ENCODE measurements around the gene ELMO1. TPM values are rescaled to one million over a fixed set of nuclear protein-coding genes. Genes with fewer than 3 reads are reported as not detected.

Gene ELMO1
- total RNA-seq, 1 experiment from 2014 or later, result not detected

DNA sequence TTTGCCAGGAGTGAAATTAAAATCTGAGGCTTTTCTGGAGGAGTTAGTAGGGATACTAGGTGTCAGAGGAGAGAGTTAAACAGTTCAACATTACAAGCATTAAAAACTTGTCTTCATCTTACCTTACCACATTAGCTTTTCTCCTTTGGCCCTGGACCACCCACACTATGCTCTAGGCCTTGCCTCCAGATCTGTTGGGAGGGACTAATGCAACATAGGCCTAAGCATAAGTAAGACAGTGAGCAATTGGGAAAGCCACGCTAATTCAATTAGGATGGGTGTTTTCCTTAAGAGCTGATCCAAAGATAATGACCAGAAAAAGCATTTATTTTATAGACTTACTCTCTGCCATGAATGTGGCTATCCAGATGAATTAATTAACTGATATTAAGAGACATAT is 158.9 kb downstream of the ELMO1 start:
- Histone ChIP-seq H3K4me3 (no peak overlapping the region), H3K9me3 (no peaks in the 10 kb centered on the region), H3K27me3 (no peaks in the 10 kb centered on the region), H3K36me3 (no peaks in the 10 kb centered on the region)
- DNase-seq, result no peak

DNA sequence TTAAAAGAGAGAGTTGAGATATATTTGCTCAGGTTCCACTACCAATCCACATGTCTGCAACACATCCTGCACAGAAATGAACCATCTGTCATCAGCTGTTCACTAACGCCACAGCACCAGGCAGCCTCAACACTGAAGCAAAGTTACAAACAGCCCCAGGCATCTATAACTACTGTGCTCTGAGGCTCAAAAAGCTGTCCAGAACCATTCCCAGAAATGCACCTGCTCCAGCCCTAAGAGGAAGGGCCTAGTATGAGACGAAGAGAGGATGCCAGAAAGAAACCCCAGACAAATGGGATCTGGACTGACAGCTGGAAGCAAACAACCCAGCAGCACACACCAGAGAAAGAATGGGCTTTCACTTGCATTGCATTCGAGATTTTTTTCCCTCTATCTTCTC is 159.3 kb downstream of the ELMO1 start:
- Histone ChIP-seq H3K36me3 (no peaks in the 10 kb centered on the region), H3K4me3 (no peak overlapping the region), H3K9me3 (no peaks in the 10 kb centered on the region), H3K27me3 (no peaks in the 10 kb centered on the region)
- DNase-seq, result no peak

DNA sequence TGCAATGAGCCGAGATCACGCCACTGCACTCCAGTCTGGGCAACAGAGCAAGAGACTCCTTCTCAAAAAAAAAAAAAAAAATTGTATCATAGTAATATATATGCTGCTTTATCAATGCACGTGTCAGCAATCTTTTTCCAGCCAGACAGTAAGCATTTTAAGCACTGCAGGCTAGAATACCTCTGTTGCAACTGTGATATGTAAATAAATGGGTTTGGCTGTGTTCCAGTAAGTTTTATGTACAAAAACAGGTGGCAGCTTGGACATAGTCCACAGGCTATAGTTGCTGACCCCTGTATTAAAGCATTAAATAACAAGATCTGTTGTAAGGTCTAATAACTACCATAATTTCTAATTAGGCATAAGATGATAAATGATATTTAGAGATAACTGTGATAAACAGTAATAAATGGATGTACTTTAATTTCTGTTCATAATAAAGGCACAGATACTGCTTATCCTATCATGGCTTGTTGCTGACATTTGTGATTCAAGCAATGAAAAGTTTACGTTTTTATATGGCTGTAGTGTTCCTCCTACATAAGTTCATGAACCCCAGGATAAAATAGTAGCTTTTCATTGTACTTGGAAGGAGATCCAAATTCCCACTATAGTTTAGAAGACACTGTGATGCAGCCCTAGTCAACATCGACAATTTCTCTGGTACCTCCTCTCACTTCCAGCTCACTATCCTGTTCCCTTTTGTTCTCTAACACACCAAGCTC is 161.4 kb downstream of the ELMO1 start:
- Histone ChIP-seq H3K36me3 (no peaks in the 10 kb centered on the region), H3K4me3 (no peak overlapping the region), H3K9me3 (no peaks in the 10 kb centered on the region), H3K27me3 (no peaks in the 10 kb centered on the region)
- no peak for DNase-seq

DNA sequence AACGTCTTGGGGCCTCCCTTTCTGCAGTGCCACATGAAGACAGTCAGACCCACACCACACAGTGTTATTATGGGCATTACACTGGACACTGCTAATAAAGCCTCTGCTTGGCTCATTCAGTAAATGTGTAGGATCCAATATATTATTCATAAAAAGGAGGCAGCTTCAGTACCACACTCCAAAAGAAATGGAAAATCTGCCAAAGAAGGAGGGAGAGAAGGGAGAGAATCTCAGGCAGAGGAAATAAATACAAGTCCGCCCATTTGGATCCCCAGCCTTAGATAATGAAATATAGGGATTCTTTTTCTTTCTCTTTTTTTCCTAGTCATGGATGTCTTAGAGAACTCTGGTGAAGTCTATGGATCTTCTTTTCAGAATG is 162.2 kb downstream of the ELMO1 start:
- Histone ChIP-seq H3K27me3 (no peaks in the 10 kb centered on the region), H3K9me3 (no peaks in the 10 kb centered on the region), H3K4me3 (no peak overlapping the region), H3K36me3 (no peaks in the 10 kb centered on the region)
- DNase-seq, result no peak

DNA sequence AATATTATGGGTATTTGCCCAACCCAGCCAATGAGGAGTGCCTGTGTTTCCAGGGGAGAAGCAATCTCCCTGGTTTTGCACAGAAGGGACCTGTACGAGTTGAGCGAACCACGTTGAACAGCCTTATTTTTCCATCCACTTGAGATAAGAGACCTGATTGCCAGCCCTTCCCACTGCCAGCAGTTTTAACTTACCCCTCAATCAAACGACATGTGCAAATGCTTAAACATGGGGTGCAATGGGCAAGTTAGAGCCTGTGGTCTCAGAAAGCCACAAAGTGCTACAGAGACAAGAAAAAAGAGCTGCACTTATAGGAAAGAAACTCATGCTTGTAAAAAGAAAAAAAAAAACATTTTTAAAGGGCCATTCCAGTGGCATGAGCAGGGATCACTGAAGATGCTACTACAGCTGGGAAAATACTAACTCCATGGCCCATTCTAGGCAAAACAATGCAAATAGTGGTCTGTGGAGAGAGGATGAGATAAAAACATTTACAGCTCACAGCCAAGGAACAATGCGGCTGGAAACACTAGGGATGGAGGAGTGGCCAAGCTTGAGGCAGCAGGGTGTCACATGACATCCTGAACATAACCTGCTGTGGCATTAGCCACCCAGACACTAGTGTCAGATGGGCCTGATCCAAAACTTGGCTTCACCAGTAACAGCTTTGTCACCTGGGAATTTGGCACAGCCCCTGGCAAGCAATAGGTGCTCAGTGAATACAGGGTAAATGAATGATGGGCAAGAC is 162.8 kb downstream of the ELMO1 start:
- H3K9me3 ChIP-seq, result no peaks in the 10 kb centered on the region
- DNase-seq, result no peak
- H3K27me3 ChIP-seq, result no peaks in the 10 kb centered on the region
- no peak overlapping the region for H3K4me3 ChIP-seq
- H3K36me3 ChIP-seq, result no peaks in the 10 kb centered on the region

DNA sequence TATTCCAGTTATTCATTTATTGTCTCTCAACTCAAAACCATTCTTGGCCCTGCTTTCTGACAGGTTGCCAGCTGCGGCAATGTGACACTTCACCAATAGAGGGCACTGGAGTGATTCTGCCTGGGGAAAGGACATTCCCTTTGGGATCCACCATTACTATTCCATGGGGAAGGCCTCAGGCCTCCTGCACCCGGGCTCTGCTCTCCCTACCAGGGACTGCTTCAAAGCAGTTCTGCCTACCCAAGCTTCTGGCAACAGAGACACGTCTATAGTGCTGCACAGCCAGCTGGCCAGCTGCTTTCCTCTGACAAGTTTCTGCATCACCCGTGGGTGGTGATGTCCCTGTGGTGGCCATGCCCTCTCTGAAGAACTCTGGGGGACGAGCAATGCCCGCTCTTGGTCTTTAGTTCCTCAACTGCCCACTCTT is 163.8 kb downstream of the ELMO1 start:
- peak; percentile 28 for DNase-seq
- H3K36me3 ChIP-seq, result no peaks in the 10 kb centered on the region
- no peaks in the 10 kb centered on the region for H3K27me3 ChIP-seq
- no peak overlapping the region for H3K4me3 ChIP-seq
- no peaks in the 10 kb centered on the region for H3K9me3 ChIP-seq

DNA sequence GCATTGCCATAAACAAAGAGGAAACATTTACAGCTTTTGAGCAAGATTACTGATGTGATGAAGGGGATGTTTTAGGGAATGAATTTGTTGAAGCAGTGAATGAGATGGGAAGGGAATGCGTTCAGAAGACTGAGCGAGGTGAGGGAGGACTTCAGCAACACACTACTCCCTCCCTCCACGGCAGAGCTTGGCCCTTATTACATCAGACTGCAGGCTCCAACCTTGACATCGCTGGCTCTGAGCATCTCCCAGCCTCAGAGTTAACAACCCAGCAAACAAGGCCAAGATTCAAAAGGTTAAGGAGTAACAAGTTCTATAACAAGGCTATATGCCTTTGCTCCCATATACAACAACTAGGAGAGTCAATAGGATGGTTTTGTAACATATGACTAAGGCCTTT is 164.4 kb downstream of the ELMO1 start:
- no peak for DNase-seq
- Histone ChIP-seq H3K4me3 (no peak overlapping the region), H3K36me3 (no peaks in the 10 kb centered on the region), H3K9me3 (no peaks in the 10 kb centered on the region), H3K27me3 (no peaks in the 10 kb centered on the region)

DNA sequence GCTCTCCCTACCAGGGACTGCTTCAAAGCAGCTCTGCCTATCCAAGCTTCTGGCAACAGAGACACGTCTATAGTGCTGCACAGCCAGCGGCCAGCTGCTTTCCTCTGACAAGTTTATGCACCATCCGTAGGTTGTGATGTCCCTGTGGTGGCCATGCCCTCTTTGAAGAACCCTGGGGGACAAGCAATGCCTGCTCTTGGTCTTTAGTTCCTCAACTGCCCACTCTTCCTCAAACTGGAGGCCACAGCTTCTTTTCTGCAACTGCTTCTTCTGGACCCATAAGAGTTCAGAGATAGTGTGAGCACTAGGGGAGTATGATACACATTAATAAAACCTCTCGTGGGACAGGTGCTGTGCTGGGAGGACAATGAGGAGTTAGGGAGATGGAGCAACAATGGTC is 164.9 kb downstream of the ELMO1 start:
- Histone ChIP-seq H3K36me3 (no peaks in the 10 kb centered on the region), H3K27me3 (no peaks in the 10 kb centered on the region), H3K9me3 (no peaks in the 10 kb centered on the region), H3K4me3 (no peak overlapping the region)
- DNase-seq, result no peak

DNA sequence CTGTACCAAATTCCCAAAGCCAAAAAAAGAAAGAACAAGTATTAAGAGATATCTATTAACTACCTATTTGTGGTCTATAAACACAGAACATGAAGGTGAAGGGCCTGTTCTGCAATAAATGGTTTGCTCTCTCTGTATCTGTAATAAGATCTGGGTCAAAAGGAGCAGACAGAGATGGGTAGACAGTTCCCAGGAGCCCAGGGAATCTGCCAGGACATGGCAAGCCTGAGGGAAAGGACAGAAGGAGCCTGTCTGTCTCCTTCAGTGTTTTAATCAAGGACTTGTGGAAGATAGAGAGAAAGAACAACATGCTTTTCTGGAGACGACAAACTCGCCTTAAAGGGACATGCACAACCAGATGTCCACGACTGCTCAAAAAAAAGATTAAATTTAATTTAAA is 165.7 kb downstream of the ELMO1 start:
- H3K36me3 ChIP-seq, result no peaks in the 10 kb centered on the region
- H3K4me3 ChIP-seq, result no peak overlapping the region
- DNase-seq, result no peak
- no peaks in the 10 kb centered on the region for H3K27me3 ChIP-seq
- no peaks in the 10 kb centered on the region for H3K9me3 ChIP-seq

DNA sequence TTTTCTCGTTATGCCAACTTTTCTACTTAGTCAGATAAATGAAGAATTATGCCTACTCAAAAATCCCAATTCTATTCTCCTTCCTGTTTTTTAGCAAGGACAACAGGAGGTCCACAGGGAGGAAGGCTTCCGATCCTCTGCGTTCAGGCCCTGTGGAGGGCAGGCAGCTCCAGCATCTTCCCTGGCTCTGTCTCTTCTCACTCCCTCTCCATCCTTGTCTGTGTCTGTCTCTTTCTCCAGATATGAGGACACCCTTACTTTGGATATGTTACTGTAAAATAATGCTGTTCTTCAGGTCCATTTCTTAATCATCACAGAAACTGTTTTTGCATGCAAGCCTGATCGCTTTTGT is 166.6 kb downstream of the ELMO1 start:
- Histone ChIP-seq H3K36me3 (no peaks in the 10 kb centered on the region), H3K9me3 (no peaks in the 10 kb centered on the region), H3K27me3 (no peaks in the 10 kb centered on the region), H3K4me3 (no peak overlapping the region)
- DNase-seq, result no peak

DNA sequence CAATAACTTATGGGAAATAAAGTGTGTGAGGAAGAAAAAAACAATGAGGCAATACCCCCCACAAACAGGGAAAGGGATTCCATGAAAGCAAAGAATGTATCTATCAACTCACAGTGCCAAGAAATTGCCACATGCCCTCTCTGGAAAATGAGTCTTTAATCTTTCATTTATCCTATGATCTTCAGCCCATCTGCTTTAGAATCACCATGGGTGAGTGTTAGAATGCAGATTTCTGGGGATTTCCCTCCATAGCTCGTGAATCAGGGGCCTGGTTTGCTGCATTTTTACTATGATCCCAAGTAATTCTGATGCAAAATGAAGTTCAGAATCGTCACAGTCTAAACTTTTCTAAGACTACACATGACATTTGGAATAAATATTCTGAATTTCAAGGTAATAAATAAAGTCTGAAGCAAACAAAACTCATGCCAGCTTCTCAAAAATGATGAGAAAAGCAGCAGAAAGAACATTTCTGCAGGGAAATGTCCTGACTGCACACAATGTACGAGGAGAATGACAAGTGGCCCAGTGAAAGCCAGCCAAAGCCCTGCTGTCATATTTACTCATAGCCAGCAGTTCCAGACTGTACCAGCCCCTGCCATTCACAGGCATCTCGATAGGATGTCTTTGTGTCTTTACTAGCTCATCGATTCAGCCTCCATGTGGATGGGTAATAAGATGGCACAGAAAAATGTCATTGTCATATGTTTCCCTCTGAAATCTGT is 167.1 kb downstream of the ELMO1 start:
- Histone ChIP-seq H3K27me3 (no peaks in the 10 kb centered on the region), H3K4me3 (no peak overlapping the region), H3K36me3 (no peaks in the 10 kb centered on the region), H3K9me3 (no peaks in the 10 kb centered on the region)
- no peak for DNase-seq

DNA sequence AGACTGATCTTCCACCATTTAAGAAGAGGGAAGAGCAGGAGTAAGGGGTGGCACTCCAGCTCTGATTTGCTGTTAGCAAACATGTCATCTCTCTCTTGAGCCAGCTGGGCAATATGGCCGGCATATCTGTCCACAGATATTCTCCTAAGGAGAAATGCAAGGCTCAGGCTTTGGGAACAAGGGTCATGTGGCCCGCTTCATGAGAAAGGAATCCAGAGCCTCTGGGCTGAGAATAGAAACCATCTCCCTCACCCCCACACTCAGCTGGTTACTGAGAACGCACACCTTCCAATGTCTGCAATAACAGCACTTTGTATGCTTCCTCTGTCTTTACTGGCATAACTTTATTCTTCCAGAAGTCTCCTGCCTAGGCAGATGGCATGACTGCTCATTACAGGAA is 171.2 kb downstream of the ELMO1 start:
- no peak for DNase-seq
- H3K27me3 ChIP-seq, result no peaks in the 10 kb centered on the region
- no peaks in the 10 kb centered on the region for H3K36me3 ChIP-seq
- H3K4me3 ChIP-seq, result no peak overlapping the region
- H3K9me3 ChIP-seq, result no peaks in the 10 kb centered on the region

DNA sequence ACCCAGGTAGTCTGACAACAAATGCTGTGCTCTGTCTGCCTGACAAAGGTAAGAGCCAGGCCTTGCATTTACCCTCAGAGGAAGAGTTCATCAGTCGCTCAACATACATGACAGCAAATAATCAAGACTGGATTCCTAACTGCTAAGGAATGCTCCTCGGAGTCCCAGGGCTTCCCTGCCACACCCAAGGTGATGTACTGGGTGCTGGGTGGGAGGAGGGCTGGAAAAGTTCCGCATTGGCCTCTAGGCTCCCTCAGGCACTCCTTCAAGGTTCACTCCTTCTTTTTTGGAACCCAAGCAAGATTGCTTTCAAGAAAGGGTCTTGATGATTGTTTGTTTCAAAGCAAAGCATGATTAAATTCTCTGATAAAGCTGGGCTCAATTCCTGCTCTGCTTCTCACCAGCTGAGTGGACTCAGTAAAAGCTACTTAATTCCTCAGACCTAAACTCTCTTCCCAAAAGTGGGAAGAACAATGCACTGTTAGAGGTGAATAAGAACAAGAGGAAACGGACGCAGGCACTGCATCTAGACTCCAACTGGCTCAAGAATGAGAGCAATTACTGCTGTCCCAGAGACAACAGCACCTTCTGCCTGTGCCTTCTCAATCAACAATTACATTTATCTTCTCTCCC is 173.5 kb downstream of the ELMO1 start:
- Histone ChIP-seq H3K4me3 (no peak overlapping the region), H3K27me3 (no peaks in the 10 kb centered on the region), H3K9me3 (no peaks in the 10 kb centered on the region), H3K36me3 (no peaks in the 10 kb centered on the region)
- DNase-seq, result no peak

DNA sequence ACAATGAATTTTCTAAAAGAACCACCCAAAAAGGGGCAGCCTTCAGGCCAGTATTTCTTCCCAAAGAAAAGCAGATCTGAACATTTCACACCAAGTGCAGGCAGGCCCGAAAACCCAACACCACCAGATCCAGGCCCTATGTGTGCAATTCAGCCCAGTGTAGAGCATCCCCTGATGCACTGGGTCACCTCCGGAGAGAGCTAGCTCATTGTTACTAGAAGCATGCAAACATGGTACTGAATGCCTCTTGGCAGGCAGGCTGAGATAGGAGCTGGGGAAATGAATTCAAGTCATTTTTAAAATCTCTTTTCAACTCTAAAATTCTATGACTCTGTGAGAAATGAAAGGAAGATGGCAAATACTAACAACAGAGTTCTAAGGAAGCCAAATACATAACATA is 174.8 kb downstream of the ELMO1 start:
- no peak overlapping the region for H3K4me3 ChIP-seq
- H3K36me3 ChIP-seq, result no peaks in the 10 kb centered on the region
- no peaks in the 10 kb centered on the region for H3K9me3 ChIP-seq
- no peak for DNase-seq
- H3K27me3 ChIP-seq, result no peaks in the 10 kb centered on the region

DNA sequence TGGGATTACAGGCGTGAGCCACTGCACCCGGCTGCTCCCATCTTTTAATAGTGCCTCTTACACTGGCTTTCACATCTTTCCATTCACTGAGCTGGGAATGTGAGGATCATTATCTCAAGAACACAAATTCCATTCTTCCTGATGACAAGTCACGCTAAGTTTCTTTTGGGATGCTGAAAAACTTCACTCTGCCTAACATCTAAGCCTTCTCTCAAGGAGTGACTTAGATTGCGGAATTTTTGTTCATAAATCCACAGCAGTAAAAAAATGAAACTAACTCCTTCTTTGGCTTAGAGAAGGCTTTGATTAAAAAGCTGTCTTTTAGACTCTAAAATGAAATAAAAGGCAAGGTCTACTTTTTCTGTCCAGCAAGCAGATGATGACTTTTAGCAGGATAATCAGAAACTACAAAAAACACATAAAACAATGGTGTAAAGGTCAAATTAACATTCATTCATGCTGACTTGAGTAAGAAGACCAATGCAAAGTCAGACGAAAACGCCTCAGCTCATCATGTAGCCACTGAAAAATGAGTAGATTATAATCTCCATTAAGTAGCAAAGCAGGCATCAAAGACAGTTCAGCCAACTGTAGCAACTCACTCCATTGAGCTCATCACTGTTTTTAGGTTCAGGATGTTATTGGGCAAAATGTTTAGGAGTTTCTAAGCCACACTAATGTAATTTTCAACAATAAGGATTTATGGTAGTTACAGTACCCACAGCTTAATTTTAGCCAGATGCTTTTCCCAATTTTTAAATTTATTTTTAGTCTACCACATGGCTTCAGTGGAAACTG is 178.8 kb downstream of the ELMO1 start:
- Histone ChIP-seq H3K9me3 (no peaks in the 10 kb centered on the region), H3K4me3 (no peak overlapping the region), H3K36me3 (no peaks in the 10 kb centered on the region), H3K27me3 (no peaks in the 10 kb centered on the region)
- DNase-seq, result no peak

DNA sequence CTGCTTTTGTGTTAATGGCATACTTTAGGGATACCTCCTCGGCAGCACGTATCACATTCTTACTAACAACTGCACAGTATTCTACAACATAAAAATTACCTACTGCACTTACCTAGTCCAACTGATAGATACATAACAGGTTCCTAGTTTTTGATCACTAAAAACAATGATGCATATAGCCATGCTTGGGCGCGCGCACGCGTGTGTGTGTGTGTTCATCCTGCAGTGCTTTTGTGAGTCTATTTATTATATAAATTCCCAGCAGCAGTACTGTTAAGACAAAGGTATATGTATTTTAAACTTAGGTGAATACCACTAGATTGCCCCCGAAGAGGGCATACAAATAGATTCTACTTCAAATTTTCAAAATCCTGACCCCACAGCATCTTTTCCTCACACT is 181.4 kb downstream of the ELMO1 start:
- Histone ChIP-seq H3K4me3 (no peak overlapping the region), H3K9me3 (no peaks in the 10 kb centered on the region), H3K36me3 (no peaks in the 10 kb centered on the region), H3K27me3 (no peaks in the 10 kb centered on the region)
- DNase-seq, result no peak

DNA sequence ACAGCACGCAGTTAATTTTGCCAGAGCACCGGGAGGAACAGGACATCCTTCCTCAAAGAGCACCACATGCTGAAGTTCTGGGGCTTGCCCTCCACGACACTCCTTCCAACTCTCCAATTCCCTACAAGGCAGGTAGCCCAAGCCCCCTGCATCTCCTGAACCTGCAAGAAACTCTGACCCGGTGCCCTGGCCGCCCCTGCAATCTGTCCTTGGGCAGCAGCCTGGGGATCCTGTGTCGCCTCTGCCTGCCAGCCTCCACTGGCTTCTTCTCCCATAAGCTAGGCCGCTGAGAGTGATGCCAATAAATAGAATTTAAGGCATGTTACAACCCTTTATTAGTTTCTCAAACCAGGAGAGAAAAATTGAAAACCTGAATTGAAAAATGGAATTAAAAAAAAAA is 182.8 kb downstream of the ELMO1 start:
- no peaks in the 10 kb centered on the region for H3K9me3 ChIP-seq
- no peaks in the 10 kb centered on the region for H3K36me3 ChIP-seq
- no peaks in the 10 kb centered on the region for H3K27me3 ChIP-seq
- H3K4me3 ChIP-seq, result no peak overlapping the region
- DNase-seq, result no peak
